Measurements from ENCODE around the gene SPARCL1.

- TF ChIP-seq CTCF (optimal IDR thresholded peaks at IDR 0.05 in 1 of 3, IDR thresholded peaks at IDR 0.05 in 1 of 3, conservative IDR thresholded peaks at IDR 0.05 in 1 of 3; ENCODE audit: extremely low read depth in 1 of 3, insufficient read depth in 2 of 3, low read length in 3 of 3) (no peak), EZH2 (IDR thresholded peaks at IDR 0.05; ENCODE audit: low read length) (no peak)
Measured at GRCh38 chr4:87511500-87511899, 17.7 kb downstream of the SPARCL1 start.
